Upper lobe of right lung (tissue), 1 donor: ENCODE results near the gene TIGD7. TPM values are rescaled to one million over a fixed set of nuclear protein-coding genes. Genes with fewer than 3 reads are reported as not detected.

ENCODE experiments used
- ATAC-seq: fragments of 200-7000 bp; cut with Tn5 transposase; one replicate; pipeline ENCODE4 v1.9.1; 2020; ENCODE audit warnings: mild to moderate bottlenecking, moderate library complexity
- DNase-seq: peaks from one replicate; pipeline ENCODE4 v3.0.0-alpha.2; 2020
- H3K27ac ChIP-seq: fragments of 200-600 bp; one replicate; pipeline ENCODE4 v1.8.0; 2022
- H3K27me3 ChIP-seq: fragments of 200-600 bp; one replicate; pipeline ENCODE4 v1.8.0; 2022; ENCODE audit warnings: mild to moderate bottlenecking
- H3K36me3 ChIP-seq: fragments of 200-600 bp; one replicate; pipeline ENCODE4 v1.8.0; 2022
- H3K4me1 ChIP-seq: fragments of 200-600 bp; one replicate; pipeline ENCODE4 v1.8.0; 2022
- H3K4me3 ChIP-seq: fragments of 200-600 bp; one replicate; pipeline ENCODE4 v1.8.0; 2022; ENCODE audit warnings: mild to moderate bottlenecking
- H3K9me3 ChIP-seq: fragments of 200-600 bp; one replicate; pipeline ENCODE4 v1.8.0; 2022
- intact Hi-C: fragments of 100-400 bp; cut with DNase I; formaldehyde crosslinking; loops from one replicate; pipeline ENCODE4 v1.11.0; 2022
- total RNA-seq: library from RNA; stranded (reverse); fragmentation: NEBNext Ultra II Directional; extraction: Animal tissue kit (Norgen Biotek cat#: 25700); gene quantifications from one replicate; pipeline ENCODE4 v1.2.1, GENCODE V29; 2021
- TF ChIP-seq, protein P1 (sequence below): fragments of 200-600 bp; IDR thresholded peaks from one replicate; pipeline ENCODE4 v1.8.0; 2022; ENCODE audit warnings: antibody characterized with exemption
- donor health status: DM: no; HTN: yes; CAD: no; lungs with severe emphysema.

The TIGD7 gene
- total RNA-seq, 1 donor from 2014 or later: 6.9 TPM

DNA sequence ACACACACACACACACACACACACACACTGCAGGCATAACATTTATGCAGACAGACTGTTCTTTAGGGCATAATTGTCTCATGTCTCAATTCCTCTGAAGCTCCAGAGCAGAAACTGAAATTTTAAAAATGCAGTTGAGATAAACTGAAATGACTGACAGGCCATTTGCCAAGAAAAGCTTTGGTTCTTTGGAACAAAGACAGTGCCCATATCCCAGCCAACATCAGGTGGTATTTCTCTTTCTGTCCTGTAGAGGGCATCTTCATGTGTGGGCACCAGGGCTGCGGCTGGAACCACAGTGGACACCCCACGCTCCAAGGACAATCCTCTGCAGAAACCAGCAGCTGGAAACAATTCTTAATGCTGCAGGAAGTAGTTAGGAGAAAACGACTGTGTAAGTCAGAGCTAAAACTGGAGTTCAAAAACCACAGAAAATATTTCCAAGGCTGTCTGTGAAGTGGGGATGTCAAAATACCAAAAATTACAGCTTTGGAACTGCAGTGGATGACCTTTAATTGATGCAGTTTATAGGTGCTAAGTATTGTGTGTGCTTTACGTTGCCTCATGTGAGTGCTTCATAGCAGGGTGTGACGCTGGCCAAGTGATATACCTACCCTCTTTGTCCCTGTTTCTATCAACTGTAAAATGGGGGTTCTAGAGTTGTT is 38.2 kb downstream of the TIGD7 start:
- H3K4me3 ChIP-seq: no peak overlapping the region
- H3K4me1 ChIP-seq: peaks cover 12% of the 10 kb centered on the region
- H3K9me3 ChIP-seq: no peaks in the 10 kb centered on the region
- no peak for ATAC-seq
- DNase-seq: no peak
- TF ChIP-seq, protein P1, sequence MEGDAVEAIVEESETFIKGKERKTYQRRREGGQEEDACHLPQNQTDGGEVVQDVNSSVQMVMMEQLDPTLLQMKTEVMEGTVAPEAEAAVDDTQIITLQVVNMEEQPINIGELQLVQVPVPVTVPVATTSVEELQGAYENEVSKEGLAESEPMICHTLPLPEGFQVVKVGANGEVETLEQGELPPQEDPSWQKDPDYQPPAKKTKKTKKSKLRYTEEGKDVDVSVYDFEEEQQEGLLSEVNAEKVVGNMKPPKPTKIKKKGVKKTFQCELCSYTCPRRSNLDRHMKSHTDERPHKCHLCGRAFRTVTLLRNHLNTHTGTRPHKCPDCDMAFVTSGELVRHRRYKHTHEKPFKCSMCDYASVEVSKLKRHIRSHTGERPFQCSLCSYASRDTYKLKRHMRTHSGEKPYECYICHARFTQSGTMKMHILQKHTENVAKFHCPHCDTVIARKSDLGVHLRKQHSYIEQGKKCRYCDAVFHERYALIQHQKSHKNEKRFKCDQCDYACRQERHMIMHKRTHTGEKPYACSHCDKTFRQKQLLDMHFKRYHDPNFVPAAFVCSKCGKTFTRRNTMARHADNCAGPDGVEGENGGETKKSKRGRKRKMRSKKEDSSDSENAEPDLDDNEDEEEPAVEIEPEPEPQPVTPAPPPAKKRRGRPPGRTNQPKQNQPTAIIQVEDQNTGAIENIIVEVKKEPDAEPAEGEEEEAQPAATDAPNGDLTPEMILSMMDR: peak; percentile 51
- no peaks in the 10 kb centered on the region for H3K27me3 ChIP-seq
- intact Hi-C loops: no loop called here
- H3K36me3 ChIP-seq: no peaks in the 10 kb centered on the region
- H3K27ac ChIP-seq: no peak overlapping the region

DNA sequence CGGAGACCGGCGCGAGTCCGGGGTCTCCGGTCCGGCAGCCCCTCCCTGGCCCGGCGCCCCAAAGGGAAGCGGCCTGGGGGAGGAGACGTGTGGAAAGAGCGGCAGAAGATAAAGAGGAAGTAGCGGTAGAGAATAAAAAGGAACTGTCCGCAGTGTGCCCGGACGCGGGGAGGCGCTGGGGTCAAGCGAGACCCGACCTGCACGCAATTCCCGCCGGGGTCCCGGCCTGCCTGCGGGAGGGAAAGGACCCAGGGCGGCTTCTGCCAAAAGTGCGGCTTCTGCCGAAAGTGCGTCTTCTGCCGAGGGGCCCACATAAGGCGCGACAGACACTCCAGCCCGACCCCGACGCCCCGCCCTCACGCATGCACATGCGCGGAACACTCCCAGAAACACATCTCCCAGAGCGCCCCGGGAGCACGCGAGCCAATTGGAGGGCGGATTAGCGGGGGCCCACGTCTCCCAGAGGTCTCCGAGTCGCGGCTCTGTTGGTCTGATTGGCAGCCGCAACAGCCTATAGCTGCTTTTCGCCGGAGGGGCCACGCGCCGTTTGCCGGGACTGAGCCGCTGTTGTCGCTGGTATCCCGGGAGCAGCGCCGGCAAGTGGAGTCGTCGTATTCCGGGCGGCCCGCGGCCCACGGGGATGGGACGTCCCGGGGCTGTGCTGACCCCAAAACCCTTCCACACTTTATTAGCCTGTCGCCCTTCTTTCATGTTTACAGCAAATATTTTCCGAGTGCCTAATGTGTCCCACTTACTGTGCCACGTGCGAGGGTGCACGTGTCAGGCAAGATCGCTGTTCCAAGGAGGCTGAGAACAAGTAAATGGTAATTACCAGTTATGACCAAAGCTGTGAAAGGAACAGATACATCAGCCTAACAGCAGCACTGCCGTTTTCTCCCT is 40.8 kb downstream of the TIGD7 start:
- DNase-seq (peak; percentile 99), ATAC-seq (peak; percentile 96)
- TF ChIP-seq, protein P1: peak; percentile 27
- no peaks in the 10 kb centered on the region for H3K9me3 ChIP-seq
- intact Hi-C loops: no loop called here
- H3K4me1 ChIP-seq: peaks cover 12% of the 10 kb centered on the region
- no peaks in the 10 kb centered on the region for H3K27me3 ChIP-seq
- H3K4me3 ChIP-seq: peak overlapping the region; percentile 71
- peak overlapping the region; percentile 95 for H3K27ac ChIP-seq
- H3K36me3 ChIP-seq: no peaks in the 10 kb centered on the region

DNA sequence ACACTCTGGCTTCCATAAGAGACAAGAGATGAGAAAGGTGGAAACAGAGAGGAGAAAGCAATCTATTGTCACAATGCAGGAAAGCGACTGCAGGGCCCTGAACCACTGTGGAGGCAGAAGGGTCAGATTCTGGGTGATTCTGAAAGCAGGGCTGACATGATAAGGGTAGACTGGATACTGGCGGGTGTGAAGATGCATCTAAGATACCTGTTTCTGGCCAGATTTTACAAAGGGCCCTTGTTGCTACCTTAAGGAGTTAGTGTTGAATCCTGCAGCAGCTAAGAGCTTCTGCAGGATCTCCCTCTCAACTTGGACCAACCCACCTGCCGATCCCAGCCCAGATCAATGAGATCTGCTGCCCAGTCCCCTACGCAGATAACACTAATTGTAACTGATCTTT is 42.7 kb downstream of the TIGD7 start:
- H3K27me3 ChIP-seq: no peaks in the 10 kb centered on the region
- H3K9me3 ChIP-seq: no peaks in the 10 kb centered on the region
- no peak for DNase-seq
- no peak overlapping the region for H3K4me3 ChIP-seq
- ATAC-seq: no peak
- TF ChIP-seq, protein P1: no peak
- no peaks in the 10 kb centered on the region for H3K36me3 ChIP-seq
- peaks cover 12% of the 10 kb centered on the region for H3K4me1 ChIP-seq
- no peak overlapping the region for H3K27ac ChIP-seq
- intact Hi-C loops: no loop called here

DNA sequence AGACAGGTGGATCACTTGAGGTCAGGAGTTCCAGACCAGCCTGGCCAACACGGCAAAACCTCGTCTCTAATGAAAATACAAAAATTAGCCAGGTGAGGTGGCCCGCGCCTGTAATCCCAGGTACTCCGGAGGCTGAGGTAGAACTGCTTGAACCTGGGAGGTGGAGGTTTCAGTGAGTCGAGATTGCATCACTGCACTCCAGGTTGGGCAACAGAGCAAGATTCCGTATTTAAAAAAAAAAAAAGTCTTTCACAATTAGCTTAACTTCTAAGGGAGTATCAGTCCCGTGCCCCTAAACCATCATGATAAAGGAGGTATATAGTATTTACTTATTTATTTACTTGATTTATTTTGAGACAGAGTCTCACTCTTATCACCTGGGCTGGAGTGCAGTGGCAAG is 45.4 kb downstream of the TIGD7 start:
- H3K27me3 ChIP-seq: no peaks in the 10 kb centered on the region
- H3K4me3 ChIP-seq: no peak overlapping the region
- H3K27ac ChIP-seq: peak overlapping the region; percentile 36
- H3K4me1 ChIP-seq: peaks cover 6% of the 10 kb centered on the region
- ATAC-seq: no peak
- no peaks in the 10 kb centered on the region for H3K36me3 ChIP-seq
- no peaks in the 10 kb centered on the region for H3K9me3 ChIP-seq
- TF ChIP-seq, protein P1: no peak
- intact Hi-C loops: no loop called here
- DNase-seq: no peak

DNA sequence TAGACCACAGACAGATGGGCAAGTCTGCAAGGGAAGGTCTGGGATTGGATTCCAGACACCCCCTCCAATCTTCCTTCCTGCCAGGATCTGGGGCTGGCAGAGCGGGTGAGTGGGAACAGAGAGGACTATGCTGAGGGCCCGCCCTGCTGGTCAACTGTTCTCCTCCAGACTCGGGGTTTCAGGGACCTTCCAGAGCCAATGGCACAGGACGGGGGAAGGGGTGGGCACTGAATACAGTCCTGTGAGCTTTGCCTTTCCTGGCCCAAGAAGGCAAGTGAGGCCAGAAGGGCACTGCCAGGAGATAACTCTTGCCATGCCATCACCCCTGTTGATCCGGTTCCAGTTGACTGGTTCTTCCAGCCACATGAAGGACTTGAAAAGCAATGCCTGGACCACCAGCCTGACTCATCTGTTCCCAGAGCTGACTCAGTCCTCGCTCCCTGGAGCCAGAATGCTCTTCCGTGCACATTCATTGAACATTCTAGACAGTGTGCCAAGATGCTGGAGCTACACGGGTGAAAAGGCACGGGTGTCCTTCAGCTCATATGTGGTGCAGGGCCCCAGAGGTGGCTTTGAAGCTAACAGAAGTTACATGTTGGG is 48.3 kb downstream of the TIGD7 start:
- ATAC-seq (peak; percentile 6), DNase-seq (no peak)
- H3K27me3 ChIP-seq: no peaks in the 10 kb centered on the region
- no peak overlapping the region for H3K27ac ChIP-seq
- TF ChIP-seq, protein P1: no peak
- no peaks in the 10 kb centered on the region for H3K9me3 ChIP-seq
- no peaks in the 10 kb centered on the region for H3K36me3 ChIP-seq
- H3K4me1 ChIP-seq: peaks cover 4% of the 10 kb centered on the region
- intact Hi-C loops: no loop called here
- no peak overlapping the region for H3K4me3 ChIP-seq
